HepG2 (cell line): Measurements from ENCODE around the gene FIZ1. TPM values are rescaled to one million over a fixed set of nuclear protein-coding genes. Genes with fewer than 3 reads are reported as not detected.

Source experiments
- ARID4A ChIP-seq: sonication (generic); formaldehyde crosslinking; IDR thresholded peaks from 2 replicates; pipeline ENCODE4 v1.5.0; 2020; ENCODE audit warnings: mild to moderate bottlenecking, missing genetic modification reagents, borderline replicate concordance
- FOXP1 ChIP-seq, 2 experiments: fragments of 450-650 bp in 1 of 2; IDR thresholded peaks; 2 replicates each; pipeline ENCODE4 v1.6.1; 2017 to 2018; ENCODE audit warnings: antibody characterized with exemption in 1 of 2
- HDAC1 ChIP-seq: sonication (generic); formaldehyde crosslinking; IDR thresholded peaks from 2 replicates; pipeline ENCODE4 v1.5.1; 2020; ENCODE audit warnings: mild to moderate bottlenecking, missing genetic modification reagents
- MYPOP ChIP-seq: sonication (generic); formaldehyde crosslinking; IDR thresholded peaks from 2 replicates; pipeline ENCODE4 v1.8.1; 2023; ENCODE audit warnings: mild to moderate bottlenecking, moderate library complexity, missing genetic modification reagents
- NR2F1 ChIP-seq, 2 experiments: fragments of 450-650 bp in 1 of 2; formaldehyde crosslinking in 1 of 2; IDR thresholded peaks; 2 replicates each; pipeline versions ENCODE4 v1.5.0 to v1.6.1; 2016 to 2020; ENCODE audit warnings: mild to moderate bottlenecking in 1 of 2, missing compliant biosample characterization in 1 of 2, missing genetic modification reagents in 1 of 2, moderate library complexity in 1 of 2
- PAXIP1 ChIP-seq: sonication (generic); formaldehyde crosslinking; conservative IDR thresholded peaks from 2 replicates; pipeline ENCODE4 v1.4.0; 2020; ENCODE audit warnings: mild to moderate bottlenecking, missing genetic modification reagents, moderate library complexity
- POLR2AphosphoS5 ChIP-seq: IDR thresholded peaks from 2 replicates; pipeline ENCODE4 v1.6.1; 2012; ENCODE audit warnings: low read depth, low read length
- RARA ChIP-seq: IDR thresholded peaks from 2 replicates; pipeline ENCODE4 v1.6.1; 2016; ENCODE audit warnings: missing genetic modification reagents, missing compliant biosample characterization
- SATB2 ChIP-seq: sonication (generic); formaldehyde crosslinking; IDR thresholded peaks from 2 replicates; pipeline ENCODE4 v1.5.0; 2020; ENCODE audit warnings: missing genetic modification reagents
- SP1 ChIP-seq, 2 experiments: fragments of 450-650 bp in 1 of 2; sonication (generic) in 1 of 2; formaldehyde crosslinking in 1 of 2; IDR thresholded peaks; 2 replicates each; pipeline versions ENCODE4 v1.4.0 to v1.6.1; 2016 to 2020; ENCODE audit warnings: missing genetic modification reagents in 1 of 2
- SP140L ChIP-seq: sonication (generic); formaldehyde crosslinking; IDR thresholded peaks from 2 replicates; pipeline ENCODE4 v1.4.0; 2020; ENCODE audit warnings: missing genetic modification reagents, borderline replicate concordance
- ZBTB1 ChIP-seq: sonication (generic); formaldehyde crosslinking; IDR thresholded peaks from 2 replicates; pipeline ENCODE4 v1.4.0; 2020; ENCODE audit warnings: missing genetic modification reagents, borderline replicate concordance
- ZNF460 ChIP-seq: sonication (generic); formaldehyde crosslinking; IDR thresholded peaks from 2 replicates; pipeline ENCODE4 v1.5.1; 2020; ENCODE audit warnings: missing genetic modification reagents, mild to moderate bottlenecking, borderline replicate concordance
- polyA plus RNA-seq, 8 experiments: library from polyadenylated mRNA; depleted of rRNA in 3 of 8; stranded (reverse) in 7 of 8; unstranded in 1 of 8; fragments of >200 nt; fragmentation: Illumina TruSeq in 4 of 8; extraction: Trizol in 4 of 8; gene quantifications; 2 replicates each; pipeline versions ENCODE4 v1.2.1 to v1.2.3, GENCODE V29; 2011 to 2016; ENCODE audit warnings: low read depth in 4 of 8, missing spikeins in 1 of 8, mixed read lengths in 1 of 8; ENCODE audit not compliant: insufficient read depth in 1 of 8
- total RNA-seq, 5 experiments: library from RNA; depleted of rRNA; stranded (reverse); fragments of >200 nt; fragmentation: Illumina TruSeq; extraction: Trizol; gene quantifications; 2 replicates each; pipeline ENCODE4 v1.2.3, GENCODE V29; 2016; ENCODE audit warnings: low read depth in 1 of 5
- TF ChIP-seq, protein P1 (sequence below), 2 experiments: sonication (generic) in 1 of 2; formaldehyde crosslinking in 1 of 2; IDR thresholded peaks; 2 replicates each; pipeline versions ENCODE4 v1.4.0 to v1.6.1; 2016 to 2020; ENCODE audit warnings: borderline replicate concordance in 1 of 2, low read depth in 1 of 2, mild to moderate bottlenecking in 1 of 2, missing genetic modification reagents in 1 of 2

FIZ1 gene
- total and polyA plus RNA-seq, 2 of the 13 experiments (the other 11 are each of a cell fraction or from before 2014, with no cell fraction given): 3.6 to 5.9 TPM

GRCh38 chr19:55585658-55586339 is 13.5 kb downstream of the FIZ1 start (continued):
- TF ChIP-seq ARID4A (CRISPR knock-in tag): peak; percentile 77; the same call in 1 of the 2 replicates
- TF ChIP-seq, protein P1, sequence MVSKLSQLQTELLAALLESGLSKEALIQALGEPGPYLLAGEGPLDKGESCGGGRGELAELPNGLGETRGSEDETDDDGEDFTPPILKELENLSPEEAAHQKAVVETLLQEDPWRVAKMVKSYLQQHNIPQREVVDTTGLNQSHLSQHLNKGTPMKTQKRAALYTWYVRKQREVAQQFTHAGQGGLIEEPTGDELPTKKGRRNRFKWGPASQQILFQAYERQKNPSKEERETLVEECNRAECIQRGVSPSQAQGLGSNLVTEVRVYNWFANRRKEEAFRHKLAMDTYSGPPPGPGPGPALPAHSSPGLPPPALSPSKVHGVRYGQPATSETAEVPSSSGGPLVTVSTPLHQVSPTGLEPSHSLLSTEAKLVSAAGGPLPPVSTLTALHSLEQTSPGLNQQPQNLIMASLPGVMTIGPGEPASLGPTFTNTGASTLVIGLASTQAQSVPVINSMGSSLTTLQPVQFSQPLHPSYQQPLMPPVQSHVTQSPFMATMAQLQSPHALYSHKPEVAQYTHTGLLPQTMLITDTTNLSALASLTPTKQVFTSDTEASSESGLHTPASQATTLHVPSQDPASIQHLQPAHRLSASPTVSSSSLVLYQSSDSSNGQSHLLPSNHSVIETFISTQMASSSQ (IDR thresholded peaks at IDR 0.05; ENCODE audit: low read depth): no peak
- TF ChIP-seq, protein P1 (CRISPR knock-in tag; IDR thresholded peaks at IDR 0.05; ENCODE audit: borderline replicate concordance): no peak
- no peak for TF ChIP-seq ZBTB1
- TF ChIP-seq MYPOP (CRISPR knock-in tag): 0 out of 2 replicates have a peak, but pooled peaks have one; percentile 41
- TF ChIP-seq POLR2AphosphoS5: peak; percentile 43; the same call in 1 of the 2 replicates
- TF ChIP-seq FOXP1 (IDR thresholded peaks at IDR 0.05): no peak
- no peak for TF ChIP-seq FOXP1 (CRISPR knock-in tag; IDR thresholded peaks at IDR 0.05)
- TF ChIP-seq HDAC1 (CRISPR knock-in tag): peak; percentile 11; the same call in 1 of the 2 replicates
- no peak for TF ChIP-seq RARA
- TF ChIP-seq PAXIP1 (CRISPR knock-in tag): peak; percentile 41
- TF ChIP-seq SP140L (CRISPR knock-in tag): no peak
- TF ChIP-seq SP1 (IDR thresholded peaks at IDR 0.05): no peak
- 0 out of 2 replicates have a peak, but pooled peaks have one; percentile 36 for TF ChIP-seq SP1 (CRISPR knock-in tag; IDR thresholded peaks at IDR 0.05)
- TF ChIP-seq SATB2: no peak
- TF ChIP-seq NR2F1 (CRISPR knock-in tag; IDR thresholded peaks at IDR 0.05): no peak
- no peak for TF ChIP-seq ZNF460 (CRISPR knock-in tag)
